Uterus (tissue), 4 donors: ENCODE results near the gene ZNF462. TPM values are rescaled to one million over a fixed set of nuclear protein-coding genes. Genes with fewer than 3 reads are reported as not detected.

ENCODE experiments used
- DNase-seq, 2 donors: peaks; one replicate each; pipeline ENCODE4 v3.0.0-alpha.2; 2019 to 2020
- H3K27ac ChIP-seq, 2 donors: fragments of 200-600 bp; sonication (generic); 1 replicate in 1 of 2; 2 replicates in 1 of 2; pipeline ENCODE4 v1.5.1; 2016 to 2018
- H3K27me3 ChIP-seq, 2 donors: fragments of 200-600 bp; sonication (generic); one replicate each; pipeline ENCODE4 v1.5.1; 2018 to 2019; ENCODE audit warnings: control low read depth in 1 of 2
- H3K36me3 ChIP-seq, 2 donors: fragments of 200-600 bp; sonication (generic); one replicate each; pipeline ENCODE4 v1.5.1; 2019; ENCODE audit warnings: control low read depth in 1 of 2
- H3K4me1 ChIP-seq, 2 donors: fragments of 200-600 bp; sonication (generic); one replicate each; pipeline ENCODE4 v1.5.1; 2018 to 2019; ENCODE audit warnings: control low read depth in 1 of 2
- H3K4me3 ChIP-seq, 2 donors: fragments of 200-600 bp; sonication (generic); 1 replicate in 1 of 2; 2 replicates in 1 of 2; pipeline ENCODE4 v1.5.1; 2018 to 2019; ENCODE audit warnings: mild to moderate bottlenecking in 1 of 2
- H3K9me3 ChIP-seq, 2 donors: fragments of 200-600 bp; sonication (generic); one replicate each; pipeline ENCODE4 v1.5.1; 2019; ENCODE audit warnings: control low read depth in 1 of 2
- CTCF ChIP-seq, 4 experiments: fragments of 200-600 bp in 2 of 4; fragments of 450-650 bp in 2 of 4; sonication (generic) in 2 of 4; IDR thresholded peaks; one replicate each; pipeline ENCODE4 v1.5.1; 2016 to 2019; ENCODE audit warnings: antibody characterized with exemption in 4 of 4, mild to moderate bottlenecking in 2 of 4, moderate library complexity in 1 of 4
- POLR2A ChIP-seq, 2 donors: fragments of 450-650 bp; IDR thresholded peaks; one replicate each; pipeline ENCODE4 v1.6.1; 2016; ENCODE audit warnings: antibody characterized with exemption in 2 of 2, mild to moderate bottlenecking in 1 of 2, moderate library complexity in 1 of 2
- intact Hi-C: fragments of 100-400 bp; cut with DNase I; formaldehyde crosslinking; loops from one replicate; pipeline ENCODE4 v1.15.1; 2023; ENCODE audit warnings: low total_unique reads
- total RNA-seq, 4 donors: library from RNA; depleted of rRNA in 3 of 4; stranded (reverse); fragments of >200 nt in 3 of 4; gene quantifications; one replicate each; pipeline versions ENCODE4 v1.1.0 to v1.2.4, GENCODE V29; 2014 to 2023
- donor health status: DM: yes; HTN: yes; CAD: no.

Gene ZNF462
- total RNA-seq, 4 donors from 2014 or later = 18.2 to 136 (median 60.1) TPM

GRCh38 chr9:106869028-106869427, 6.1 kb downstream of the ZNF462 start:
- Histone ChIP-seq H3K9me3 (no peaks in the 10 kb centered on the region), H3K36me3 (no peaks in the 10 kb centered on the region), H3K27me3 (no peaks in the 10 kb centered on the region), H3K4me1 (peaks cover 4 to 22% of the 10 kb centered on the region in 2 donors), H3K27ac (peak overlapping the region; percentile 72 to 91), H3K4me3 (no peak overlapping the region)
- TF ChIP-seq CTCF (IDR thresholded peaks at IDR 0.05) = no peak
- TF ChIP-seq POLR2A (IDR thresholded peaks at IDR 0.05) = no peak
- intact Hi-C loops = no loop called here
- no peak for DNase-seq

GRCh38 chr9:106869458-106869857, 6.5 kb downstream of the ZNF462 start:
- H3K27ac ChIP-seq = peak overlapping the region; percentile 72 to 91
- intact Hi-C loops = no loop called here
- H3K4me3 ChIP-seq = no peak overlapping the region
- H3K36me3 ChIP-seq = no peaks in the 10 kb centered on the region
- H3K9me3 ChIP-seq = no peaks in the 10 kb centered on the region
- no peak for TF ChIP-seq CTCF (IDR thresholded peaks at IDR 0.05)
- no peak for TF ChIP-seq POLR2A (IDR thresholded peaks at IDR 0.05)
- H3K27me3 ChIP-seq = no peaks in the 10 kb centered on the region
- H3K4me1 ChIP-seq = peaks cover 4 to 22% of the 10 kb centered on the region in 2 donors
- DNase-seq = peak in 1 of 2 donors; percentile 67

- intact Hi-C loops = no loop called here
- TF ChIP-seq CTCF (IDR thresholded peaks at IDR 0.05) (no peak), POLR2A (IDR thresholded peaks at IDR 0.05) (no peak)
- no peak for DNase-seq
- Histone ChIP-seq H3K27me3 (no peaks in the 10 kb centered on the region), H3K9me3 (no peaks in the 10 kb centered on the region), H3K4me1 (peaks cover 4 to 22% of the 10 kb centered on the region in 2 donors), H3K27ac (peak overlapping the region; percentile 72 to 91), H3K36me3 (no peaks in the 10 kb centered on the region), H3K4me3 (no peak overlapping the region)
Observed at GRCh38 chr9:106872641-106873040, 9.7 kb downstream of the ZNF462 start.

GRCh38 chr9:106874031-106874430, 11.1 kb downstream of the ZNF462 start:
- no peak for TF ChIP-seq POLR2A (IDR thresholded peaks at IDR 0.05)
- no peak for TF ChIP-seq CTCF (IDR thresholded peaks at IDR 0.05)
- H3K36me3 ChIP-seq = no peaks in the 10 kb centered on the region
- no peaks in the 10 kb centered on the region for H3K9me3 ChIP-seq
- peaks cover under 1 to 15% of the 10 kb centered on the region in 2 donors for H3K4me1 ChIP-seq
- H3K4me3 ChIP-seq = no peak overlapping the region
- intact Hi-C loops = no loop called here
- H3K27me3 ChIP-seq = no peaks in the 10 kb centered on the region
- H3K27ac ChIP-seq = no peak overlapping the region
- no peak for DNase-seq

- intact Hi-C loops = no loop called here
Observed at GRCh38 chr9:106874652-106875051, 11.7 kb downstream of the ZNF462 start.

More at GRCh38 chr9:106874652-106875051, 11.7 kb downstream of the ZNF462 start:
- H3K36me3 ChIP-seq = no peaks in the 10 kb centered on the region
- H3K27ac ChIP-seq = no peak overlapping the region
- peaks cover 0 to 11% of the 10 kb centered on the region in 2 donors for H3K4me1 ChIP-seq
- H3K4me3 ChIP-seq = no peak overlapping the region
- H3K27me3 ChIP-seq = no peaks in the 10 kb centered on the region
- no peak for TF ChIP-seq CTCF (IDR thresholded peaks at IDR 0.05)
- no peak for TF ChIP-seq POLR2A (IDR thresholded peaks at IDR 0.05)
- no peaks in the 10 kb centered on the region for H3K9me3 ChIP-seq
- no peak for DNase-seq
